ENCODE measurements around the gene MCHR2.

The MCHR2 gene

GRCh38 chr6:99905209-99906106, 88.6 kb downstream of the MCHR2 start:
- no peak overlapping the region for H3K4me3 ChIP-seq (ENCODE audit: low read depth, low read length)

GRCh38 chr6:99901596-99902384, 92.2 kb downstream of the MCHR2 start:
- H3K4me3 ChIP-seq (ENCODE audit: low read depth, low read length), result no peak overlapping the region

DNA sequence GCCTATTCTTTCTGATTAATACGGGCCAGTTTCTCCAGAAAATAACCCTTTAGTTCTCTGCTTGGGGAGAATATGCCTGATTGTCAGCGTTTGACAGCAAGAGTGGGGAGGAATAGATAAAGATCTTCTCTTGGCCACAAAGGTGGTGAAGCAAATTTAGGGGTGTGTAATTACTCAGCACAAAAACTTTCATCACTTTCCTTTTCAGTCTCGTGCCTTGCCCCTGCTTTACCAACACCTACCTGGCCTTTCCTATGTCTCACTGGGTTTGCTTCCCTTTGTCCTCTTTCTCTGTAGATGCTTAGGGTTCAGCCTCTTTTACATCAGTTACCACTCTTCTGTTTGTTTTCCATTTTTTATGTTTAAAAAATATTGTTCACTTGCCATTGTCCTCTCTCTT, 99.2 kb downstream of the MCHR2 start:
- H3K4me3 ChIP-seq (ENCODE audit: low read depth, low read length), result no peak overlapping the region

DNA sequence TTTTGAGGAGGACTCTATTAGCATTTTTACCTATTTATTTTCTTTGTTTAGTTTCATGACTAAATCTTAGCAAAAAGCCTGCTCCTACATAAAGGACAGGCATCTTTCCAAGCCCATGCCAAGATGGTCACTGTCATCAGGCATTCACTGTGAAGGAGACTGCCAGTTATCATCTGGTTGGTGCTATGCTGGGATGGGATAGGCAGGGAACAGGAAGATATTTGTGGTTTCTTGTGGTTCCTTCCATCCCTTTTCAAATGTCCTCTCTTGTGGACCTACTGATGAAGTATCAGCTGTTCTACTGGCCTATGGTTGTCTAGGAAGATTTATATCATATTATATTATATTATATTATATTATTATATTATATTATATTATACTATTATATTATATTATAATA, 107.0 kb downstream of the MCHR2 start:
- no peak overlapping the region for H3K4me3 ChIP-seq (ENCODE audit: low read depth, low read length)

- no peak overlapping the region for H3K4me3 ChIP-seq (ENCODE audit: low read depth, low read length)
Observed at GRCh38 chr6:99885051-99885450, 109.0 kb downstream of the MCHR2 start.

- H3K4me3 ChIP-seq (ENCODE audit: low read depth, low read length), result no peak overlapping the region
Observed at GRCh38 chr6:99882128-99882702, 111.8 kb downstream of the MCHR2 start.

- no peak overlapping the region for H3K4me3 ChIP-seq (ENCODE audit: low read depth, low read length)
Observed at GRCh38 chr6:99879431-99879830, 114.6 kb downstream of the MCHR2 start.

- no peak overlapping the region for H3K4me3 ChIP-seq (ENCODE audit: low read depth, low read length)
Observed at GRCh38 chr6:99875068-99875467, 119.0 kb downstream of the MCHR2 start.

GRCh38 chr6:99873084-99873483, 120.9 kb downstream of the MCHR2 start:
- H3K4me3 ChIP-seq (ENCODE audit: low read depth, low read length), result no peak overlapping the region

DNA sequence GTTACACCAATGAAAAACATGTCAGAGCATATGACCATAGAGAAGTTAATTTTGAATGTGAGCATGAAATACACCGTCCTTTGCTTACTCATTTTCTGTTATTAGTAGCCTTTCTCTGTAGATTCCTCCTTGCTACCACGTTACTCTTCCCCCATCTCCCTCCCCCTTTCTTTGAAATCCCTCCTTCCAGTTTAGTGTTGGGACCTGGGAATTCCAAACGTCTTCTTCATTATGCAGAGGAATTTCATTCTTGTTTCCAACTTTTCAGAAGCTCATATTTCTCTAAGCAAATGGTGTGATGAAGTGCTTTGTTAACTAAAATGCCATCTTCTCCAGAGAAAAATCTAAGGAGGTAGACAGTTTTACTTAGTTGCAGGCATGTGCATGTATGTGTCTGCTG, 122.4 kb downstream of the MCHR2 start:
- H3K4me3 ChIP-seq (ENCODE audit: low read depth, low read length), result no peak overlapping the region

Measured in iPS-11a (cell line).